ENCODE data around the gene FAHD2A.
"Not testable (repeated sequence)": the region's sequence is repeated elsewhere in the genome, so short reads cannot be mapped to it uniquely, and the experiment has no call there.

The FAHD2A gene

GRCh38 chr2:95399061-95399460 is 3.4 kb upstream of the FAHD2A start:
- DNase-seq (ENCODE audit: low read depth in 2 of 2): no peak
- H3K4me3 ChIP-seq (replicated peaks in 1 of 2; ENCODE audit: low read depth in 2 of 2, low read length in 2 of 2): no peak overlapping the region
- no peak for TF ChIP-seq CTCF (IDR thresholded peaks at IDR 0.05; ENCODE audit: low read depth, low read length)

- no peak for DNase-seq (ENCODE audit: low read depth in 2 of 2)
- no peak for TF ChIP-seq CTCF (IDR thresholded peaks at IDR 0.05; ENCODE audit: low read depth, low read length)
- H3K4me3 ChIP-seq (replicated peaks in 1 of 2; ENCODE audit: low read depth in 2 of 2, low read length in 2 of 2): peak overlapping the region in 1 of 2 donors; percentile 99
Measured at GRCh38 chr2:95401480-95401879, 1.0 kb upstream of the FAHD2A start.

- peak overlapping the region; percentile 99 for H3K4me3 ChIP-seq (replicated peaks in 1 of 2; ENCODE audit: low read depth in 2 of 2, low read length in 2 of 2)
- not testable (repeated sequence) for DNase-seq (ENCODE audit: low read depth in 2 of 2)
Measured at GRCh38 chr2:95402004-95402369, 521 bp upstream of the FAHD2A start.

GRCh38 chr2:95403204-95403721 is 755 bp downstream of the FAHD2A start:
- peak; percentile 48 to 55 for DNase-seq (ENCODE audit: low read depth in 2 of 2)
- peak; percentile 32 for TF ChIP-seq CTCF (IDR thresholded peaks at IDR 0.05; ENCODE audit: low read depth, low read length)
- peak overlapping the region; percentile 99 for H3K4me3 ChIP-seq (replicated peaks in 1 of 2; ENCODE audit: low read depth in 2 of 2, low read length in 2 of 2)

- DNase-seq (ENCODE audit: low read depth in 2 of 2); H3K4me3 ChIP-seq (replicated peaks in 1 of 2; ENCODE audit: low read depth in 2 of 2, low read length in 2 of 2): not testable (repeated sequence)
Measured at GRCh38 chr2:95403824-95404223, 1.3 kb downstream of the FAHD2A start.

GRCh38 chr2:95404676-95405075 is 2.2 kb downstream of the FAHD2A start:
- DNase-seq (ENCODE audit: low read depth in 2 of 2); H3K4me3 ChIP-seq (replicated peaks in 1 of 2; ENCODE audit: low read depth in 2 of 2, low read length in 2 of 2): not testable (repeated sequence)

GRCh38 chr2:95411239-95411638 is 8.7 kb downstream of the FAHD2A start:
- DNase-seq (ENCODE audit: low read depth in 2 of 2): peak; percentile 19 to 25
- not testable (repeated sequence) for H3K4me3 ChIP-seq (replicated peaks in 1 of 2; ENCODE audit: low read depth in 2 of 2, low read length in 2 of 2)

- peak; percentile 86 for DNase-seq (ENCODE audit: low read depth in 2 of 2)
- H3K4me3 ChIP-seq (replicated peaks in 1 of 2; ENCODE audit: low read depth in 2 of 2, low read length in 2 of 2): not testable (repeated sequence)
- peak; percentile 80 for TF ChIP-seq CTCF (IDR thresholded peaks at IDR 0.05; ENCODE audit: low read depth, low read length)
Measured at GRCh38 chr2:95414015-95414594, 11.6 kb downstream of the FAHD2A start.

- not testable (repeated sequence) for DNase-seq (ENCODE audit: low read depth in 2 of 2); H3K4me3 ChIP-seq (replicated peaks in 1 of 2; ENCODE audit: low read depth in 2 of 2, low read length in 2 of 2)
Measured at GRCh38 chr2:95415138-95415537, 12.6 kb downstream of the FAHD2A start.

- not testable (repeated sequence) for DNase-seq (ENCODE audit: low read depth in 2 of 2); H3K4me3 ChIP-seq (replicated peaks in 1 of 2; ENCODE audit: low read depth in 2 of 2, low read length in 2 of 2)
Measured at GRCh38 chr2:95415561-95415960, 13.1 kb downstream of the FAHD2A start.

- DNase-seq (ENCODE audit: low read depth in 2 of 2): not testable (repeated sequence)
Measured at GRCh38 chr2:95427196-95427867, 24.8 kb downstream of the FAHD2A start.

GRCh38 chr2:95429748-95430467 is 27.4 kb downstream of the FAHD2A start:
- H3K4me3 ChIP-seq (replicated peaks in 1 of 2; ENCODE audit: low read depth in 2 of 2, low read length in 2 of 2); DNase-seq (ENCODE audit: low read depth in 2 of 2): not testable (repeated sequence)

More at GRCh38 chr2:95427196-95427867, 24.8 kb downstream of the FAHD2A start:
- not testable (repeated sequence) for H3K4me3 ChIP-seq (replicated peaks in 1 of 2; ENCODE audit: low read depth in 2 of 2, low read length in 2 of 2)

- H3K4me3 ChIP-seq (replicated peaks in 1 of 2; ENCODE audit: low read depth in 2 of 2, low read length in 2 of 2); DNase-seq (ENCODE audit: low read depth in 2 of 2): not testable (repeated sequence)
Measured at GRCh38 chr2:95433373-95433772, 30.9 kb downstream of the FAHD2A start.
